HG03469 (cell line): ENCODE results near the gene NTSR1.

Experiments used
- ATAC-seq: cut with Tn5 transposase; IDR thresholded peaks from one replicate; pipeline ENCODE4 v1.9.1; 2021; ENCODE audit warnings: mild to moderate bottlenecking, moderate library complexity, moderate number of reproducible peaks; ENCODE audit not compliant: unreplicated experiment

The NTSR1 gene

GRCh38 chr20:62708591-62709536, at the start of gene NTSR1:
TSS of gene NTSR1 (plus strand) at chr20:62708836. CDS start at chr20:62709208, 372 bp downstream.
- ATAC-seq: no peak

GRCh38 chr20:62659488-62660239, 49.0 kb upstream of the NTSR1 start:
- no peak for ATAC-seq

GRCh38 chr20:62660240-62660615, 48.4 kb upstream of the NTSR1 start:
- no peak for ATAC-seq

- ATAC-seq: no peak
These were observed 47.9 kb upstream of the NTSR1 start for GRCh38 chr20:62660768-62661167.

GRCh38 chr20:62661647-62662046, 47.0 kb upstream of the NTSR1 start:
- ATAC-seq: no peak

GRCh38 chr20:62662422-62662821, 46.2 kb upstream of the NTSR1 start:
- no peak for ATAC-seq

- no peak for ATAC-seq
These were observed 45.3 kb upstream of the NTSR1 start for GRCh38 chr20:62663145-62664018.

GRCh38 chr20:62664019-62664971, 44.3 kb upstream of the NTSR1 start:
- ATAC-seq: no peak

GRCh38 chr20:62665153-62665754, 43.4 kb upstream of the NTSR1 start:
- ATAC-seq: no peak

- no peak for ATAC-seq
These were observed 42.6 kb upstream of the NTSR1 start for GRCh38 chr20:62665826-62666735.

GRCh38 chr20:62666736-62667529, 41.7 kb upstream of the NTSR1 start:
- ATAC-seq: no peak

- no peak for ATAC-seq
These were observed 40.9 kb upstream of the NTSR1 start for GRCh38 chr20:62667530-62668440.

GRCh38 chr20:62668441-62669027, 40.1 kb upstream of the NTSR1 start:
- ATAC-seq: no peak

- ATAC-seq: no peak
These were observed 39.4 kb upstream of the NTSR1 start for GRCh38 chr20:62669249-62669648.

- no peak for ATAC-seq
These were observed 38.5 kb upstream of the NTSR1 start for GRCh38 chr20:62670156-62670555.

GRCh38 chr20:62670998-62671397, 37.6 kb upstream of the NTSR1 start:
- no peak for ATAC-seq
